Gastroesophageal sphincter (tissue), 2 donors: ENCODE results near the gene SMCHD1.

Source experiments
- EP300 ChIP-seq: sonication (generic); formaldehyde crosslinking; IDR thresholded peaks from one replicate; pipeline ENCODE4 v1.6.1; 2017; ENCODE audit warnings: antibody characterized with exemption, mild to moderate bottlenecking
- POLR2A ChIP-seq, 2 donors: fragments of 450-650 bp; IDR thresholded peaks; one replicate each; pipeline ENCODE4 v1.6.1; 2017; ENCODE audit warnings: antibody characterized with exemption in 2 of 2, mild to moderate bottlenecking in 2 of 2, moderate library complexity in 1 of 2

GRCh38 chr18:2853926-2854664 is 198.6 kb downstream of the SMCHD1 start:
- TF ChIP-seq POLR2A (IDR thresholded peaks at IDR 0.05) (no peak), EP300 (no peak)
